Type B pancreatic cell (in vitro differentiated cells): ENCODE data around the gene AFDN. TPM values are rescaled to one million over a fixed set of nuclear protein-coding genes. Genes with fewer than 3 reads are reported as not detected.
A peak's percentile ranks its signal among the peaks of the same experiment; 100 is the strongest.

Experiments
- DNase-seq: peaks from one replicate; pipeline ENCODE4 v3.0.0; 2021; ENCODE audit warnings: mixed read lengths; ENCODE audit not compliant: unreplicated experiment; ENCODE audit errors: extremely low spot score
- H3K27ac Mint-ChIP-seq: 2 replicates; pipeline ENCODE4 v1.8.0; 2021; ENCODE audit warnings: mild to moderate bottlenecking, mixed read lengths
- H3K27me3 Mint-ChIP-seq: 2 replicates; pipeline ENCODE4 v1.8.0; 2021; ENCODE audit warnings: mixed read lengths
- H3K36me3 Mint-ChIP-seq: 2 replicates; pipeline ENCODE4 v1.8.0; 2021; ENCODE audit warnings: mixed read lengths
- H3K4me1 Mint-ChIP-seq: one replicate; pipeline ENCODE4 v1.8.0; 2021; ENCODE audit warnings: mixed read lengths; ENCODE audit not compliant: unreplicated experiment
- H3K4me3 Mint-ChIP-seq: 2 replicates; pipeline ENCODE4 v1.8.0; 2021; ENCODE audit warnings: mild to moderate bottlenecking, mixed read lengths
- H3K9me3 Mint-ChIP-seq: 2 replicates; pipeline ENCODE4 v1.8.0; 2021; ENCODE audit warnings: mixed read lengths
- total RNA-seq: library from RNA; stranded (reverse); gene quantifications from 2 replicates; pipeline ENCODE4 v1.2.1, GENCODE V29; 2021; ENCODE audit warnings: low replicate concordance
- TF ChIP-seq, protein P1 (sequence below): fragments of 200-600 bp; sonication (generic); conservative IDR thresholded peaks from 2 replicates; pipeline ENCODE4 v1.5.0; 2021; ENCODE audit warnings: antibody characterized with exemption, mild to moderate bottlenecking

Gene AFDN
- total RNA-seq, 1 donor from 2014 or later, result 154 TPM

DNA sequence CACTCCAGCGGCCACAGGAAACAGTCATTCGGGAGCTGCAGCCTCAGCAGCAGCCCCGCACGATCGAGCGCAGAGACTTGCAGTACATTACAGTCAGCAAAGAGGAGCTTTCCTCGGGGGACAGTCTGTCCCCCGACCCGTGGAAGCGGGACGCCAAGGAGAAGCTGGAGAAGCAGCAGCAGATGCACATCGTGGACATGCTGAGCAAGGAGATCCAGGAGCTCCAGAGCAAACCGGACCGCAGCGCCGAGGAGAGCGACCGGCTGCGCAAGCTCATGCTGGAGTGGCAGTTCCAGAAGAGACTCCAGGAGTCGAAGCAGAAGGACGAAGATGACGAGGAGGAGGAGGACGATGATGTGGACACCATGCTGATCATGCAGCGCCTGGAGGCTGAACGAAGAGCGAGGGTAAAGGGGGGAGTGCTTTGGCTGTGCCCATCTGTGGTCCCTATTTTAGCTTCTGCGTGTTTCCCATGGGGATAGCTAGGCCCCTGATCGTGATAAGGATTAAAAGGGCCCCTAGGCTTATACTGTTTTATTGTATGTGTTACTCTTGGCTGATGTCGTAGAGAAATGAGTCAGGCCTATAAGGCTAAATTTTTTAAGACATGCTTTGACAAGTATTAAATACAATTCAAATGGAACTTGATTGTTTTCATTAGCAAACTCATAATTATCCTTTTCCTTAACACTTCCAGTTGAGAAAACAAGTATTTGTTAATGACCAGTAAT lies 125.2 kb downstream of the AFDN start:
- Mint-ChIP-seq H3K4me1 (no peaks in the 10 kb centered on the region), H3K27me3 (no peaks in the 10 kb centered on the region), H3K36me3 (peaks cover 51% of the 10 kb centered on the region), H3K9me3 (no peaks in the 10 kb centered on the region), H3K4me3 (no peak overlapping the region), H3K27ac (no peak overlapping the region)
- DNase-seq, result no peak
- TF ChIP-seq, protein P1, sequence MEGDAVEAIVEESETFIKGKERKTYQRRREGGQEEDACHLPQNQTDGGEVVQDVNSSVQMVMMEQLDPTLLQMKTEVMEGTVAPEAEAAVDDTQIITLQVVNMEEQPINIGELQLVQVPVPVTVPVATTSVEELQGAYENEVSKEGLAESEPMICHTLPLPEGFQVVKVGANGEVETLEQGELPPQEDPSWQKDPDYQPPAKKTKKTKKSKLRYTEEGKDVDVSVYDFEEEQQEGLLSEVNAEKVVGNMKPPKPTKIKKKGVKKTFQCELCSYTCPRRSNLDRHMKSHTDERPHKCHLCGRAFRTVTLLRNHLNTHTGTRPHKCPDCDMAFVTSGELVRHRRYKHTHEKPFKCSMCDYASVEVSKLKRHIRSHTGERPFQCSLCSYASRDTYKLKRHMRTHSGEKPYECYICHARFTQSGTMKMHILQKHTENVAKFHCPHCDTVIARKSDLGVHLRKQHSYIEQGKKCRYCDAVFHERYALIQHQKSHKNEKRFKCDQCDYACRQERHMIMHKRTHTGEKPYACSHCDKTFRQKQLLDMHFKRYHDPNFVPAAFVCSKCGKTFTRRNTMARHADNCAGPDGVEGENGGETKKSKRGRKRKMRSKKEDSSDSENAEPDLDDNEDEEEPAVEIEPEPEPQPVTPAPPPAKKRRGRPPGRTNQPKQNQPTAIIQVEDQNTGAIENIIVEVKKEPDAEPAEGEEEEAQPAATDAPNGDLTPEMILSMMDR, result no peak

DNA sequence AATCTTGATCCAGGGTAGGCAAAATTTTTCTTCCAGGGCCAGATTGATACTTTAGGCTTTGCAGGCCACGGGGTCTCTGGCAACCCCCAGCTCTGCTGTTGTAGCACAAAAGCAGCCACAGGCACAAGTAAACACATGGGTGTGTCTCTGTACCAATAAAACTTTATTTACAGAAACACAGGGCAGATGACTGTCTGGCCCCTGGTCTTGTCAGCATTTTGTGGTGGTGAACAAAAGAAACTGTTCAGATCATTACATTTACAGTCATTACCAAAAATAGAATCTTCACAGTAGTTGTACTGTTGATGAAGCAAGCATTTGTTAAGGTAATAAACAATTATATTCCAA lies 125.8 kb downstream of the AFDN start:
- Mint-ChIP-seq H3K4me3 (no peak overlapping the region), H3K36me3 (peaks cover 51% of the 10 kb centered on the region), H3K4me1 (no peaks in the 10 kb centered on the region), H3K9me3 (no peaks in the 10 kb centered on the region), H3K27me3 (no peaks in the 10 kb centered on the region), H3K27ac (no peak overlapping the region)
- TF ChIP-seq, protein P1, result no peak
- DNase-seq, result no peak

GRCh38 chr6:167953551-167953950 lies 126.8 kb downstream of the AFDN start:
- Mint-ChIP-seq H3K9me3 (no peaks in the 10 kb centered on the region), H3K27me3 (no peaks in the 10 kb centered on the region), H3K4me1 (peaks cover 2% of the 10 kb centered on the region), H3K4me3 (no peak overlapping the region), H3K27ac (no peak overlapping the region), H3K36me3 (peaks cover 48% of the 10 kb centered on the region)
- no peak for DNase-seq
- TF ChIP-seq, protein P1, result no peak

DNA sequence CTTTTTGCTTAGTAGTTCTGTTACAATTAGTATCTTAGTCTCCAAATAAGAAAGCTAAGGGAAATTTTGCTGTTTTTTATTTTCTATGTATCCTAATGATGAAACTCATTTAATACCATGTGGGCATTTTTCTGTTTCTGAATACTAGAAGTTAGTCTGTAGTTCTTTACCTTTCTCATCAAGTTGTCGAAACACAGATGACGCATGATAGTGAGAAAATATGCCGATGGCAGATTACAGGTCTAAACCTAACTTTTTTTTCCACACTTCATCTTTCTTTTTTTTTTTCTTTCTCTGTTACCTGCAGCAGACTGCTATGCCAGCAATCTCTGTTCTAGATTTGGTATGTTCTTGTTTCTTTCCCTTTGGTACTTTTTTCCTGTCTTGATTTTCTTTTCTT lies 127.4 kb downstream of the AFDN start:
- H3K36me3 Mint-ChIP-seq, result peaks cover 42% of the 10 kb centered on the region
- TF ChIP-seq, protein P1, result no peak
- no peak overlapping the region for H3K27ac Mint-ChIP-seq
- H3K27me3 Mint-ChIP-seq, result no peaks in the 10 kb centered on the region
- no peak for DNase-seq
- peaks cover 5% of the 10 kb centered on the region for H3K4me1 Mint-ChIP-seq
- no peaks in the 10 kb centered on the region for H3K9me3 Mint-ChIP-seq
- H3K4me3 Mint-ChIP-seq, result no peak overlapping the region

DNA sequence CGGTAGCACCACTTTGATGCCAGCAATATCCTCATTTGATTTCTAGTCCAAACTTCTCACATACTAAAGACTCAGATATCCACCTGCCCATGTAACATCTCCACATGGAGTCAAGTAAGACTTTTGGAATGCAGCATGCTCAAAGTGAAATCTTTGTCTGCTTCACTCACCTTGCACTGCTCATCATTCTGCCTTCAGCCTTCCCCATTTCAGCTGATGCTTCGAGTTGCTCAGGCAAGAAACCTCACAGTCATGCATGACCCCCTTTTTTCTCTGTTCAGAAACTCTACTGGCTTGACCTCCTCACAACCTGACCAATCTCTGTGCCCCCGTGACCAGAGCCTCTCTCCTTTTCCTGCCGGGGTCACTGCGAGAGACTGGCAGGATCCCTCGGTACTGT lies 129.8 kb downstream of the AFDN start:
- Mint-ChIP-seq H3K4me3 (no peak overlapping the region), H3K9me3 (no peaks in the 10 kb centered on the region), H3K27ac (peak overlapping the region; percentile 12), H3K27me3 (no peaks in the 10 kb centered on the region), H3K36me3 (peaks cover 25% of the 10 kb centered on the region), H3K4me1 (peaks cover 6% of the 10 kb centered on the region)
- TF ChIP-seq, protein P1, result no peak
- DNase-seq, result no peak
